ENCODE results near the gene NAPA.

NAPA gene

GRCh38 chr19:47521473-47522180 lies 6.8 kb upstream of the NAPA start:
- DNase-seq, result no peak

GRCh38 chr19:47520839-47521238 lies 6.0 kb upstream of the NAPA start:
- no peak for DNase-seq

DNA sequence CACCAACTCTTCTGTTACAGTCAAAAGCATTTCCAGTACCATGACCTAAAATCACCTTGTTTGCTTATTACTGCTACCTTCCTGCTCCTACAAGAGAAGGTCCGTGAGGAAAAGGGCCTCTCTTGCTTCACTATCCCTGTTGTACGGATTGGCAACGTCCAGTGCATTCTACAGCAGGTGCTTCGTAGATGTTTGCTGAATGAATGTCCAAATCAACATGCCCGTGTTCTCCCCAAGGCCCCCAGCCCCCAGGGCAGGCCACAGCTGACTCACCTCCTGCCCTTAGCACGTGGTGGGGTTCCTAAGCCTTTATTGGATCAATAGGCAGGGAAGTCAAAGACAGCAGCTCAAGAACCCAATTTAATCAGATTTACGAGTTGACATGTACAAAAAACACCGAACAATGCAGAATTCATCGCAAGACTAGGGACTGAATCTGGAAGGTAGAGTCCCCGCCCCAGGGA lies 5.5 kb upstream of the NAPA start:
- no peak for DNase-seq

DNA sequence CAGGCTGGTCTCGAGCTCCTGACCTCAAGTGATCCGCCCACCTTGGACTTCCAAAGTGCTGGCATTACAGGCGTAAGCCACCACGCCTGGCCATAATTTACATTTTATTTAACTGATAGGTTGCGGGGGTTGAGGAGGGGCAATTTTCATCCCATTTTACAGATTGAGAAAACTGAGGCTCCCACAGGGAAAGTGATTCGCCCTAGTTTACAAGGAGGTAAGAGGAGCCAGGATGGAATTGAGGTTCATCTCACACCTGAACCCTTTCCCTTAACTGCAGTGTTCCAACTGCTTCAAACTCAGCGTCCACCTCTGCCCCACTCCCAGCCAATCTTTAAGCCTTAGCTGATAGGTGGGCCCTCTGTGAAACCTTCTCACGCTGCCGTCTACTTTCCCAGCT lies 4.0 kb upstream of the NAPA start:
- DNase-seq, result no peak

GRCh38 chr19:47518139-47518538 lies 3.3 kb upstream of the NAPA start:
- DNase-seq, result no peak

DNA sequence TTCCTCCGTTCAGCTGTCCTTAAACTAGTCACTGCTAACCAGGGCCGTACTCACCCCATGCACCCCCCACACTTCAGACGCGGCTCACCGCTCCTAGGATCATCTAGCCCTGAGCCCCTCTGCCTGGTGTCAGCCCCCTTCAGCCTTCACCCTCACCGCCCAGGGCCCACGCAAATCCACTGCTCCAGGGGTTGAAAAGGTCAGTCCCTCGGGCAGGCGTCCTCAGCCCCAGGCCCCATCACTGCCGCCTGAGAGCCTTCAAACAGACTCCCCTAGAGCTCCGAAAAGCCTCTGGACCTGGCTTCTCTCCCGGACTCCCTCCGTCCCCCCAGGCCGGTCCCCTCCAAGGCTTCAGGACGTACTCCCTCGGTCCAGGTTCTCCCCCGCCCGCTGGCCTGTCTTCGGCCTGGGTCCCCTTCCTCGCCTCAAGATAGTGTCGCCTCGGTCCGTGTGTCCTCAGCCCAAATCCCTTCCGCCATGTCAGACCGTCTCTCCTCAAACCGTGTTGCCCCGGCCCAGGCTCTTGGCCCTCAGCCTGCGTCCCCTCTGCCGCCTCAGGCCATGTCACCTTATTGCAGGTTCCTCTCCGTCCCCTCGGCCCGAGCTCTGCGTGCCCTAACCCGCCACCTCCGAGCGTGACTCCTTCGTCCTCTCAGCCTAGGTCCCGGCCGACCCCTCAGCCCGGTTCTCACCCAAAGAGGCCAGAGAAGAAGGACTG lies 553 bp downstream of the NAPA start:
- DNase-seq, result peak in 1 of 4 experiments; percentile 40

DNA sequence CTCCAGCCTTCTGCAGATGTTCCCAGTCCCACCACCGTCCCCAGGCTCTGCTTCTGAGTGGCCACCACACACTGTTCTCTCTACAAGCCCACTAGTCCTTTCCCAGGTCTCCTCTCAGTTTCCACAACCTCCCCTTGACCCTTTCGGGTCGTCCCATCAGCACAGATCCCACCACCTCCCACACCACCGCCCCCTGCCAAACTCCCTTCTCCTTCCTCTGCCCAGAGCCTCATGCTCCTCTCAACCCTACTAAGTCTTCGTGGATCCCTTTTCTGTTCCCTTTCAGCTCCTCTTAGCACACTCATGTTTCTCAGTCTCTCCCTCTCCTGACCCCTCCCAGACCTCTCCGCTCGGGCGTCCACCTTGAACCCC lies 1.9 kb downstream of the NAPA start:
- no peak for DNase-seq

GRCh38 chr19:47512183-47512947 lies 2.5 kb downstream of the NAPA start:
- no peak for DNase-seq

- no peak for DNase-seq
Observed at GRCh38 chr19:47511681-47512080, 3.2 kb downstream of the NAPA start.

- DNase-seq, result no peak
Observed at GRCh38 chr19:47511128-47511517, 3.7 kb downstream of the NAPA start.

DNA sequence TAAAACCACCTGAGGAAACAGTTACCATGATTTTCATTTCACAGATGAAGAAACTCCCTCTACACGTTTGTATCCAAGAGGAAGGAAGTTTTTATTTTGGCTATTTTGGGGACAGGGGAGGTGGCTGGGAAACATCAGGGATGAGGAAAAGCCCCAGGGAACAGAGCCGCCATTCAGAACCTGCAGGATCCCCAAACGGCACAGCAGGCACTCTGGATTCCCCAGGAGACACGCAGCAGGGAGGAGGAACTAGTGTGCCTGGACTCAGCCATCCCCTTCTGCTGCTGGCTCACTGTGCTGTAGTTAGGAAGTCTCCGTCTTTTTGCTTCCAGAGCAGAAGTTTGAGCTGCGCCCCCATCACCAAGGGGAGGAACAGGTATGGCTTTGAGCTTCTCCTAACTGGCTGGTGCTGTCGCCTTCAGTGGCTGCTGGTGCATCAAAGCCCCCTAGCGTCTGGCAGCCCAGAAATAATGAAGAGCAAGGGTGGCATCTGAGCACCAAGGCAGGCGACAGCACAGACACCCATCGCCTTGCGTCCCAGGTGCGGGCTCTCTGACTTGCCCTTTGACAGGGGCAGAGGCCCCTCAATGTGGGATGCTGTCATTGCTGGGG lies 4.2 kb downstream of the NAPA start:
- no peak for DNase-seq

- DNase-seq, result no peak
Observed at GRCh38 chr19:47509973-47510372, 4.9 kb downstream of the NAPA start.

DNA sequence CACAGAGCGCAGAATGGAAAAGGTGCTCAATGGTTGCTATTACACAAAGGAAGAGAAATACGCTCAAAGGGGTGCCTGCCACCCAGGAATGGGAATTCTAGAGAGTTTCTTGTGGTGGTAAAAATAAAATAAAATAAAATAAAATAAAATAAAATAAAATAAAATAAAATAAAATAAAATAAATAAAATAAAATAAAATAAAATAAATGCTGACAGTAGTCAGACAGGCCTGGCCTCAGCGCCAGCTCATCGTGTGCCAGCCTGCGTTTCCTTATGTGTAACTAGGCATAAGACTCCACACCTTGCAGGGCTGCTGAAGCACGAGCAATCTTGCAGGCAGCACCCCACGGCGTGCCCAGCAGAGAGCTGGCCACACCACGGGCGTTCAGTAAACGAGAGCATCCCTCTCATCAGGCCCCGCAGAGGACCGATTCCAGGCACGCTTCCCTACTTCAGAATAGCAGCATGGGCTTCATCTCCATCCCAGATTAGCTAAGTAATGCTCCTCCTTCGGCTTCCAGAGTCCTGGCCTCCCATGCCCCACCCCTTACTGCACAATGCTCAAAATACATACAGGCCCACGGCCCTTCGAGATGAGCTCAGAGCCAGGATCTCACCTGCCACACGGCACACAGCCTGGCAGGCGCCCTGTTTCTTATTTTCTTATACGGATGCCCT lies 5.6 kb downstream of the NAPA start:
- DNase-seq, result no peak

GRCh38 chr19:47508721-47509120 lies 6.1 kb downstream of the NAPA start:
- DNase-seq, result no peak

- DNase-seq, result no peak
Observed at GRCh38 chr19:47507924-47508553, 6.8 kb downstream of the NAPA start.

GRCh38 chr19:47507012-47507411 lies 7.9 kb downstream of the NAPA start:
- DNase-seq, result no peak

DNA sequence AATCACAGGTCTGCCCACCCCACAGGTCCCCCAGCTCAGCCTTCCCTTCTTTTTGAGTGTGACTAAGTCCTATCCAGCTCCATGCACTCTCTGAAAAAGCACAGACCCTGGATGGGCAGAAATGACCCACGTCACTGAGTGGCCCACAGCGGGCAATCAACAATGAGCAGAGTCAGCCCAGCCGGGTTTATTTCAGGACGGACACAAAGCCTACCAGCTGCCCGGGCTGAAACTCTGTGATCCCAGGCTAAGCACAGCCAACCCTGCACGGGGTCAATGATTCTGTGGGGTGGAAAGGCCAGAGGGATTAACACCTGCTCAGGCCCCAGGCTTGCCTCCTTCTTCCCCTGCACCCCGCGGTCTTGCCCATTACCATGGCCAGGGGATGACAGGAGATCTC lies 8.4 kb downstream of the NAPA start:
- no peak for DNase-seq

DNA sequence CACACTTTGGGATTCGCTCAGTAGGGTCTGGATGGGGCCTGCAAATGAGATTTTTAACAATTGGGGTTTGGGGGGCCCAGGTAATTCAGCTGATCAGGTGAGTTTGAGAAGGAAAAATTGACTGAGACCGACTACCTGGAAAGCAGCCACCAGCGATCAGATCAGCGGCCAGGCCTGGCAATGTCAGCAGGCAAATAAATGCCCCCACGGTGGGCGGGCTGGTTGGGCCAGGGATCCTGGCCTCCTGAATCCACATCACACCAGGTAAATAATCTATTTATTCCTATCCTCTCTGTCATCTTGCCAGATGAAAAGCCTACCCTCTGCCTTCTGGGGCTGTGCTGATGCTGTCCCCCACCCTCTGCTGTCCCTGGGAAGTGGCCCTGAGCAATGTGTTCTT lies 9.4 kb downstream of the NAPA start:
- no peak for DNase-seq

- DNase-seq, result no peak
Observed at GRCh38 chr19:47503826-47504150, 11.1 kb downstream of the NAPA start.

- no peak for DNase-seq
Observed at GRCh38 chr19:47503130-47503825, 11.6 kb downstream of the NAPA start.

- DNase-seq, result no peak
Observed at GRCh38 chr19:47499863-47500830, 14.7 kb downstream of the NAPA start.

Measured in activated CD4-positive, CD25-positive, alpha-beta regulatory T cell (primary cell).